NK-92 (cell line): ENCODE results near the gene POMP.
"Not testable (repeated sequence)": the region's sequence is repeated elsewhere in the genome, so short reads cannot be mapped to it uniquely, and the experiment has no call there.

Experiments used
- DNase-seq: peaks from one replicate; lab custom pipeline; 2025; ENCODE audit not compliant: unreplicated experiment; lab: John Stamatoyannopoulos, UW

Gene POMP

DNA sequence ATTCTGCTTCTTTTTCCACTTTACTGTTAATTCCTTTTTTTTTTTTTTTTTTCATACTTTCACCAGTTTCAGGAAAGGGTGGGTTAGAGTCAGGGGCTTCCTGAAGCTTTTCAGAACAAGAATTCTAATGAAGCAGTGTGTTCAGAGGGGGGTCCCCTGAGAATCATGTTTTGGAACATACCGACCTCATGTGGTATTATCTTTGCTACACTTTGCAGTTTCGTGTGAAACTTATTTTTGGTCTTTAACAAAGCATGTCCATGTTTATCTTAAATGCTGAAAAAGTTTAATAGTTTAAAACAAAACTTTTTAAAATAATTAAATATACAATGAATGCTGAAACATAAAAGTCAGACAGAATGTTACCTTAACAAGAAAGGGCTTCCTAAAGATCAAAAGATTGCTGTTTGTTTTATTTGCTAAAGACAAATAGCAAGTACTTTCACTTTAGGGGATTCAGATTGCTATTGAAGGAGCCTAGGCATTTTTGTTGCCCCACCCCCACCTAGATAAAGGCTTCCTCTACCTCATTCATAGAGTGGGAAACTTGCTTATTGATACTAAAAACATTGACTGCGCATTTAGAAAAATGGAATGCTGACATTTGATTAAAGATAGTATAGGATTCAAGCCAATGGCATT, 21.1 kb upstream of the POMP start:
- no peak for DNase-seq

DNA sequence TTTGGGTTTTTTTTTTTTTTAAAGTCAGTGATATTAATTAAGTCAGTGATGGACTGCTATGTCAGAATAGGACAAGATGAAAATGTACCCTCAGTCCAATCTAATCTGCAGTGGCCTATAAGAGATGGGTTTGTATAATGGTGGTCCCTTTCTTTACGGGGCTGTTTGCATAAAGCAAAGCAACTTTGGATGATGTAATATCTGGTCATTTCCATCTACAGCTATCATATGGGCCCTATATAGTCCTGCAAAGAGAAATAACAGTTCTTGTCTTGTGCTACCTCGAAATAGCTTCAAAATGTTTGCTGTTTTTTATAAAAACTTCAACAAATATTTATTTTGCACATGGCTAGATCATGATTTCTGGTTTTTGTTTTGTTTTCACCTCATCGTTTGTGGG, 20.2 kb upstream of the POMP start:
- no peak for DNase-seq

DNA sequence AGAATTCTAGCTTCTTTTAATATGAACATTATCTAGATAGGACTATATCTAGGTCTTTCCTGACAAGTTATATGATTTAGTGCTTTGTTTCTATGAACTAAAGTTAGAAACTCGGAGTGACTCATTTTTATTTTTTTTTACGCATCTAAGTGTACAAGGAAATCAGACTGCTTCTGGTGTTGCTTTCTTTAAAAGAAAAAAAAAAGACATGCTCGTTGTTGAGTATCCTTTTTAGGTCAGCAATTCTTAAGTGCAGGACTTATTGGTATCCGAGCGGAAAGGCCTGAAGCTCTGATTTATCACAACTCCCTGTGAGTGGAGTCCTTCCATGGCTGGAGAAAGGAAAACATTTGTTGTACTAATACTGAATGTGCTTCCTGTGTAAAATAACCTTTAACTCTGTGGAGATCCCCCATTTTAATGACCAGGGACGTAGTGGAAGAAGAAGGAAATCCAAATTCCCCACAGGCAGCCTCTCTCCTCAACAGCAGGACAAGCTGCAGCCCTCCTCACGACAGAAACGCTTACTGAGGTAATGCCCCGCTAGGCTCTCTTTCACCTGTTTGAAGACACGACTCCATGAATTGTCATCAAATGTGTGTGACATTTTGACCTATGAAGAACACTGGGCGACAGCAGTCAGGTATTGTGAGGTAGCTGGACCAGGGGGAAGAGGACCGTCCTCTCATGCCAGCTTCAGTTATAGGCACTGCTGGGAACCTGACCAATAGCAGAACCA, 17.9 kb upstream of the POMP start:
- DNase-seq: no peak

DNA sequence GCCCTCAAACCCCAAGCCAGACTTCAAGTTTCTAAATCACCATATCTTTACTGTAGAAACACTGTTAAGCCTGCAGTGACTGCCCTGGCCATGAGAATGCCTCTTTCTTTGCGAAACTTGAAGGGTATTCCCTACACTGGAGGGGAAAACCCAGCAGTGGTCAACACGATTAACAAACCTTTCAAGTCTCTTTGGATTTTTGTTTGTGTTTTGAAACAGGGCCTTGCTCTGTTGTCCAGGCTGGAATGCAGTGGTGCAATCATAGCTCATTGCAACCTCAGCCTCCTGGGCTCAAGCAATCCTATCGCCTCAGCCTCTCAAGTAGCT, 17.4 kb upstream of the POMP start:
- no peak for DNase-seq

DNA sequence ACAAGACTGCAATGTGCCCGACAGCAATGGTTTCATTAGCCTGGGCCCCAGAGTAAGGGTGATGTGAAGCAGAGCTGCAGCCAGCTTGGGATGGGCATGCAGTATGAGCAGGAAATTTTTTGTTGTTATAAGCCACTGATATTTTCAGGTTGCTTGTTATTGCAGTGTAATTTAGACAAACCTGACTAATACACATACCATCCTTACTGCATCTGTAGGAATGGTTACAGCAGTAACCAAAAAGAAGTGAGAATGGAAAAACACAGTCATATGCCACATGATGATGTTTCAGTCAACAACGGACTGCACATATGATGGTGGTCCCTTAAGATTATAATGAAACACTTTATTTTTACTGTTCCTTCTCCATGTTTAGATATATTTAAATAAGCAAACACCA, 8.6 kb upstream of the POMP start:
- no peak for DNase-seq

DNA sequence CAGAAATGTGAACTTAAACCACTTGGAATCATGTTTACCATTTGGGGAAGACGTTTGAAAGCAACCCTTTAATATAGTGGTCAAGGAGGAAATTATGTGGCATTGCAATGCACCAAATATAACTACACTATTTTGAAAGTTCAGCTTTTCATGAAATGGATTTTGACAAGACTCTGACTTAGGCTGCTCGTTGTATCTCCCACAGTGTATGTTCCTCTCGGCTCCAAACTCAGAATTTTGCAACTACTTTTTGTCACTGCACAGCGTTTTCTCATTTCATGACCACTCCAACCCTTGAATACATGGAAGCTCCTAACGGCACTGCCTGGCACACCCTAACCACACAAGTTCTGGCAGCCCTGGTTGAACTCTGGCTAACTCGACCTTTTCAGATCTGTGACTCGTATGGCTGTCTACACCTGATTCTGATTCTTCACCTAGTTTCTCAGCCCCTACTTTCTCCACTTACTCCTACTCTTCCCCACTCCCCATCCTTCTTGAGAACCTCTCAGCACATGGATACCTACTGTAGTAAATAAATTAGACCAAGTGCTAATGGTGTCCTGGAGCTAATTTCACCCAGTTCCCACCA, 7.0 kb upstream of the POMP start:
- no peak for DNase-seq

DNA sequence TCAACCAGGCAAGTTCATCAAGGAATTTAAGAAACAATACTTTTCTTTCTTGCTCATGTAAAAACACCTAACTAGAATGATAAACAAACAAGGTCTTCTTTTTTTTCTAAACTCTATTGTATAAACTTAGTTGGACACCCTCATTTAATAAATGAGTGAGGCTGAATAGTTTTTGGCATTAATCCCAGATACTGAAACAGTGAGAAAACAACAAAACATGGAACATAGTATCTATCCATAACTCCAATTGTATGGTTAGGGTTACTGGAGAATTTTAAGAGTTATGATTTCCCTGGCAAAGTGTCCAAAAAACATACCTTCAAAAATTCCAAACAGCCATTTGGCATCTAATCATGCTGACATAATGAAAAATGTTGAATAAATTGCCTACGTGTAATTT, 5.8 kb upstream of the POMP start:
- DNase-seq: no peak

DNA sequence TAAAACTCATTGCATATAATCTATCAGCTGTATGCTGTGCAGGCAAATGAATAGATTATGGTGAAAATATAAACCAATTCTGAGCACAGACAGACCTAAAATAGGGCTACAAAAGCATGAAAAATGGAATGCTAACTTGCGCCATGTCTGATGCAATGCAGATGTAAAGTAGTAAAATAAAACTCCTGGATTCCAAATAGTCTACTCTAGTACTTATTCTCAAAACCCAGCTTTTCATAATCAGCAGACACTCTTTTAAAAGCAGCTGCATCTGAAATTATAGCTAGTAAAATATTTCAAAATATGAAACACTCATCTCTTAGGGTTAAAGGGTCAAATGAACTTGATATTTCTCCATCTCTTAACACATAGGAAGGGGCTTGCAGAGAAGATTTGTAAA, 4.7 kb upstream of the POMP start:
- DNase-seq: no peak

DNA sequence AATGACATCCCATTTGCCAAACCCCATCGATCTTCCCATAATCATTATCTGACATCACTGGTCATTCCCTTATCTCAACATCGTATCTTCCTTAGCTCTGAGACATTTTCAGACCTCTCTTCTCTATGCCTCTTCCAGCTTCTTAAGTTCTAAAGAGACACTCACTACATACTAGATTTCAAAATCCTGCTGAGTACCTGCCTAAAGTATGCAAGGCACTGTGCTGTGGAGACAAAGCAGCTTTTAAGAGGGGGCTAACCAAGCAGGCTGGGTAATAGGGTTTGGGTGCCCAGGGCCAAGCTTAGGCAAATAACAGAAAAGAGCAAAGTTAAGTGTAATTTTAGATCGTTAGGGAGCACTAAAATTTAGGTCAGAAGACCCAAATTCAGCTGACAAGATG, 3.4 kb upstream of the POMP start:
- no peak for DNase-seq

DNA sequence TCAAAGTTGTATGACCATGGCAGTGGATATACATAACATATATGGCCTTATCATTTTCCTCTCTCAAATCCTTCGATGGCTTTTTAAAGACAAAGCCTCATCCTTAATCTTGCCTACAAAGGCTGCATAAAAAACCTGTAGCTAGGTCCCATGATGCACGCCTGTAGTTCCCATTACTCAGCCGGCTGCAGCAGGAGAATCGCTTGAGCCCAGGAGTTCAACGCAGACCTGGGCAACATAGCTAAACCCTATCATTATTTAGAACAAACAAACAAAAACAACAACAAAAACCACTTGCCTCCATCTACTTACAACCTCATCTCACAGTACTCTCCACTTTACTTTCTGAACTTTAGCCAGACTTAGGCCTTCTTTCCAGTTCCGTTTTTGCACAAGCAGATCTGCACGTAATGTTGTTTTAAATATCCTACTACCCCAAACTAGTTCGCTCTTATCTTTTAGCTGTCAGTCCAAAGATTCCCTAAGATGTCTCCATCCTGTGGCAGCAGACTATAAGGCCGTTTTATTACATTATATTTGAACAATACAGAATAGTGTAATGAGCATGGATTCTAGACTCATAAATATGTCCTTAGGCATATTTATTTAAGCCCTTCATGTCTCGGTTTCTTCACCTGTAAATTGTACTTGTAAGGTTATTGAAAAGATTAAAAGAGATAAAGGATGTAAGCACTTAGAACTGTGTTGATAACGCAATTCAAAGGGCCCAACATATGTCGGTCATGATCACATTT, 969 bp upstream of the POMP start:
- no peak for DNase-seq

DNA sequence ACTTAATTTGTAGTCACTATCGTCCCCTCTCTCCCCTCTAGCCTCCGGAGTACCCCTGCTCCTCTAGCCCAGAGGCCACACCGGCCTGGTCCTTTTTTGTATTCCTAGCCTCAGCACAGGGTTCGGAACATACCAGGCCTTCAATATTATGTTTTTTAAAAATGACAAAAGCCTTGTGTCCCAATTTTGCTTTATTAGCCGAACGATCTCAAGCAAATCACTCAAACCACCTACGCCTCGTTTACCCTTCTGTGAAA, 463 bp upstream of the POMP start:
- no peak for DNase-seq

DNA sequence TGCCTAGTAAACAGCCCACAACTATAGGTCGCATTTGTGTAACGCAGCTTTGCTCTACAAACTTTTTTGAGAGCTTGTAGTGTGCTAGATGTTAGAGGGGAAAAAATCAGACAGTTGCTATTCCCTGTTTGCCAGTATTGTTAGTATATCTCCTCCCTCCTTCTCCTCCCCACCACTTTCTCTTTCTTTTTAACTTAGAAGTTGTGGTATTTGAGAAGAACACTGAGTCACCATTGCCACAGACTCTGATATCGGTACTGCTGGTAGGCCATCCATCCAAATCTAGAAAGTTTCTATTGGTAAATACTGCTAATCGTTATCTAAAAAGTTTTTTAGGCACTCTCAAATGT, 666 bp downstream of the POMP start:
- no peak for DNase-seq

DNA sequence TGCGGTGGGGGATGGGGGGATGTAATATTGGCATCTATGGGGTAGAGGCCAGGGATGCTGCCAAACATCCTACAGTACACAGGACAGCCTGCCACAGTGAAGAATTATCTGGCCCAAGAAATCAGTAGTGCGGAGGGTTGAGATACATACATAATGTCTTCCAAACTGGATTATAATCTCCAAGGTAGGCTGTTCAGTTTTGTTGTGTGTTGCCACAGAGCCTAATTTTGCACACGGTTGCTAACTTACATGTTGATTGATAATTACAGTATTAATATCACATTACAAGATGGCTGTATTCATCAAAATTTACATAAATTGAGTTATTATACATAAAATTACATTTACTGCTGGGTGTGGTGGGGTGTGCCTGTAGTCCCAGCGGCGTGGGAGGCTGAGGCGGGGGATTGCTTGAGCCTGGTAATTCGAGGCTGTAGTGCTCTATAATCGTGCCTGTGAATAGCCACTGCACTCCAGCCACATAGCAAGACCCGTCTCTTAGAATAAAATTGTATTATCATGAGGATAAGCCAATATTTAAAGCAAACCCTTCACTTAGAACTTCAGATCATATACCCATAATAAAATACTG, 8.1 kb downstream of the POMP start:
- DNase-seq: no peak

DNA sequence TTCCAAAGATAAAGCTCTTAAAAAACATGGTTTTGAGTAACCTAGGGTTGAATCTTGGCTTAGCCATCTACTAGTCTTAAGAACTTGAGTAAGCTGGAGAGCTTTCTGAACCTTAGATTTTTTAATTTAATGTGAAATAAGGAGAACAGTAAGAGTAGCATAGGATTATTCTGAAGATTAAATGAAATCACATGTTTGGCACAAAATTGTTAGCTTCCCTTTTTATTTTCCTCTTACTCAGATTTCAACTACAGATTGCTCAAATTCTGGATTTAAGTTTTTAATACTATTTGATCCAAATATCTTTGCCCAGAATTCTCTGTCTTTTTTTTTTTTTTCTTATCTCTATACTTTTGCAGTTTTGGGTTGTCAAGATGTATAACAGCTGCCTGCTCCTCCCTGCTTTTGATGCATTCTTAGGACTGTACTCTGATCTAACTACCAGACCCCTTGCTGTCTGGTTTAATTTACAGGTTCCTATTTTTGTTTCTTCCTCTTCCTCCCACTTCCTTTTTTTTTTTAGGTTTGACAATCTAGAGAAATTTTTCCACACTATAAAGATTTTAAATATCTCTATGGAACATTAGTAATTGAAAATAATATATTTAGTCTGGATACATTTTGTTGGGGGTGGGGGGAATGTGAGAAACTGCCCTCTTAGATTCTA, 12.3 kb downstream of the POMP start:
- no peak for DNase-seq

DNA sequence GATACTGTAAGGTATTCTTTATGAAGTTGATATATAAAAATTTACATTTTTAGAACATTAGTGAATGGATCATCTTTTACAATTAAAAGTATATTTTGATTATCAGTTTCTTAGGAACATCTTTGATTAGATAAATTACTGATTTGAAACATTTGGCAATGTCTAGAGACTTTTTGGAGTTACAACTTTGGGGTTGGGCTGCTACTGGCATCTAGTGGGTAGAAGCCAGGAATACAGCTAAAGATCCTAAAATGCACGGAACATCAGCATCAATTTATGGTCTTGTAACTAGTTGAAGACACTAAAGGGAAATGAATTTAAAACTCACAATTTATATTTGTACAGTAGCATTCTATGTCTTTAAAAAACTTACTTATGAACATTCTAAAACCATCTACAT, 19.9 kb downstream of the POMP start:
- DNase-seq: no peak

DNA sequence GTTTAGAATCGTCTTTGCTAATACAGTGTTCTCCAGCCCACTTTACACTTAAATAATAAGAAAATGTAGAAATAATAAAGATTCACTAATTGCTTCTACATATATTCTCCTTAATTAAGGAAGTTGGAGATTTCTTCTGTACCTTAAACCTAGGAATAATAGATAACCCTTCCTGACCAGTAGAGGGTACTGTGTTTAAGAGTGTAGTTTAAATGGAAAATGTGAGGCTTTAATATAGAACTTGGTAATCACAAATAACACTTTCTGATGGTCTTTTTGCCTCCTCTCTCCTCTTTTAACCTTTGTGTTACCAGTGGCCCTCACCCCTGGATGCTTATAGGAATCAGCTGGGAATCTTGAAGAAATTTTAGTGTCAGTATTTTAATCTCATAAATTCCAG, 20.7 kb downstream of the POMP start:
- DNase-seq: no peak

DNA sequence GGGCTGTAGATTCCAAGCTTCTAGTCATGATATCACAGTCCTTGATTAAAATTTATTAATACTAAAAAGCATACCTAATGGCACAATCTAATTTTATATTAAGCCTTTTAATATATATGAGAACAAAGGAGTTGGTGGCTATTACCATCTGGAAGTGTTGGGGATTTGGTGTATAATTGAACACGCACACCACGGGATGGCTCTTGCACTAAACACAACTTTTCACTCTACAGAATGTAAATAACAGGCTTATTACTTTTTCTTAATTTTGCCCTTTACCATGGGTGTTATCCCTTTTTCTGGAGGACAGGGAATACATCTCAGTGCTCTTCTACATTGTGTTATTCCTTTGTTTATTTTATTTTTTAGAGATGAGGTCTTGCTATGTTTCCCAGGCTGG, 21.6 kb downstream of the POMP start:
- no peak for DNase-seq

DNA sequence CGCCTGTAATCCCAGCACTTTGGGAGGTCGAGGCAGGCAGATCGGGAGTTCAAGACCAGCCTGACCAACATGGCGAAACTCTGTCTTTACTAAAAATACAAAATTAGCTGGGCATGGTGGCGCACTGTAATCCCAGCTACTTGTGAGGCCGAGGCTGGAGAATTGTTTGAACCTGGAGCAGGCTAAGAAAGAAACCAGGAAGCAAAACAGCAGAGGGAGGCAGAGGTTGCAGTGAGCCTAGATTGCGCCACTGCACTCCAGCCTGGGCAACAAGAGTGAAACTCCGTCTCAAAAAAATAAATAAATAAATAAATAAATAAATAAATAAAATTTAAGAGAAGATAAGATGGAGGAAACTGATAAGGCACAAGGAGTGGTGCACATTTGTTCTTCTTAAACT, 24.2 kb downstream of the POMP start:
- not testable (repeated sequence) for DNase-seq

DNA sequence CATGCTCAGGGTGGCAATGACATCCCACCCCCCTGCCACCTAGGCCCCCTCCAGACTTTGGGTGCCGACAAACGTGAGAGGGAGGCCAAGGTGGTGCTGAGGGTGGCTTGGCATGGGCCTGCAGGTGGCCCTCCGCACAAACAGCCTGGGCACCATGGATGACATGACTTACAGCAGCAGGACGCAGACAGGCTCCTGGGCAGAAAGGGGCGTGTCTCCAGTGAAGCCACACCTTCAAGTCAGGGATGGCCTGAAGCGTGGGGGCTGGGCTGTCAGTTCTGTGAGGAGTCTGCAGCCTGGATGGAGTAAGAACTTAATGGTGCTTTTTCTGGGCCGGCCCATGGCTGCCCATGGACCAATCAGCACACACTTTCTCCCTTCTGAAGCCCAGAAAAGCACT, 25.3 kb downstream of the POMP start:
- DNase-seq: no peak

DNA sequence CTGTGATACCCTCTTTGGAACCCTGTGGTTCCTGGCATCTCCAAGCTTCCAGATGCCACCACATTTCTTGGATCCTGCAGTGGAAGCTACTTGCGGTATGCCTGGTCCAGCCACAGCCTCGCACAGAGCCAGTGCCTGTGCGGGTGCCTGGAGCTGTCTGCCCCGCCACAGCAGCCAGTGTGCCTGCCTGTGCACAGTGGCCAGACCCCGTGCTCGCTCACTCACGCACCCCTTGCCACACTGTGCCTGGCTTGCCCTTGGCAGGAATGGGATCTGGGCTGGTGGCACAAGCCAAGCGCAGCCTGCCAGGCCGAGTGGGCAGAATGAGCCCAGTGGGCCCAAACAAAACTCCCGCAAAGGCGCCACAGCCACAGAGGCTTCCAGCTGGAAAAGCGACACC, 26.2 kb downstream of the POMP start:
- no peak for DNase-seq

DNA sequence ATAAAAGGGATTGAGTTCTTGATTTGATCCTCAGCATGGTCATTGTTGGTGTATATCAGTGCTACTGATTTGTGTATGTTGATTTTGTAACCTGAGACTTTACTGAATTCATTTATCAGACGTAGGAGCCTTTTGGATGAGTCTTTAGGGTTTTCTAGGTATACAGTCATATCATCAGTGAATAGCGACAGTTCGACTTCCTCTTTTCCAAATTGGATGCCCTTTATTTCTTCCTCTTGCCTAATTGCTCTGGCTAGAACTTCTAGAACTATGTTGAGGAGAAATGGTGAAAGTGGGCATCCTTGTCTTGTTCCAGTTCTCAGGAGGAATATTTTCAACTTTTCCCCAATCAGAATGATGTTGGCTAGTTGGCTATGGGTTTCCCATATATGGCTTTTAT, 27.0 kb downstream of the POMP start:
- DNase-seq: no peak
